Measurements from ENCODE around the gene TMEM108.

TMEM108 gene

DNA sequence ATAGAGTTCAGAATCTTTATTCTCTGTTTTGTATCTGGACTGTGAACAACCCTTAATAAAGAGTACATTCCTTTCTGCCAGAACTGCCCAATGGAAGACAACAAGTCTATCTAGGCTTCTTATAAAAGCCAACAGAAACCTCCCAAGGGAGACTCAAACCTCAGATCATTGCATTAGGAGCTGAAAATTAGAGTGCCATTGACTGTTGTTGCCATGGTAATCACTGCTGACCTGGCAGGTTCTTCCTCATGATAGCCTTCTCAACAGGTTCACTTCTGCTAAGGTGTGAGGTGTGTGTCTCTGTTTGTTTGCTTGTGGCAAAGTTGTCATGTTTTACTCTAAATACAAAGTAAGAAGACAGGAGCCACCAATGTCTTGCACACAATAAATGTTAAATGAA is 79.2 kb downstream of the TMEM108 start:
- no peak for DNase-seq (ENCODE audit: low read depth)

DNA sequence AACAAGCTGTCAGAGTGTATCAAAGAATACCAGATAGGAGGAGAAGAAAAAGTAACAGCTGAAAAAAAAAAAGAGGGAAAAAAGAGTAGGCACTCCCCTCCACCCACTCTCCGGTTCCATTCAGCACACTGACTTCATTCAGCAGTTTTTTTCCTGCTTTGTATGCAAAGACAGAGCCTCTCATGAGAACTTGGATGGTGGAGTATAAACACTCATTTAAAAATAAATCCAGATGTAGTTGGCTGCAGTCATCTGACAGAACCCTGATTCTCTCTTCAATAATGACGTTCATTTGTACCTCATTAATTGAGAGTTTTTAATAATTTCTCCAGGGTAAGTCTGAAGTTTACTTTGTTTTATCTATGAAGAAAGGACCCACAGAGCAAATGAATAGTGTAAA is 81.0 kb downstream of the TMEM108 start:
- DNase-seq (ENCODE audit: low read depth), result no peak

DNA sequence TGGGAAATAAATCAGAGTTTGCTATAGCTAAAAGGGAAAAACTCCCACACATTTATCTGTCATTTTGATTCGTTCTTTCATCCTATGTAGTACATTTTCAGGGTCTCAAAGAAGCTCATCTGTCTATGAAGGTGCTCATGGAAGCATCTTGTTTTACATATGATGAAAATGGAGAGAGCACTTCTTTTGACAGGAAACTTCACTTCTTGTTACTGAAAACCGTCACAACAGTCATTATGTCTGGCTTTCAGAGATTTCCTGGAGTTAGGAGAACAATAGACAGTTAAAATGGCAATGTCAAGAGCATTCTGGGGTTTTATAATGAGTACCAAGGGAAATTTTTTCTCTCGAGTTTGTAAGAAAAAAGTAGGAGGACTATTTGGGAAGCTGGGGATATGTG is 83.3 kb downstream of the TMEM108 start:
- no peak for DNase-seq (ENCODE audit: low read depth)

DNA sequence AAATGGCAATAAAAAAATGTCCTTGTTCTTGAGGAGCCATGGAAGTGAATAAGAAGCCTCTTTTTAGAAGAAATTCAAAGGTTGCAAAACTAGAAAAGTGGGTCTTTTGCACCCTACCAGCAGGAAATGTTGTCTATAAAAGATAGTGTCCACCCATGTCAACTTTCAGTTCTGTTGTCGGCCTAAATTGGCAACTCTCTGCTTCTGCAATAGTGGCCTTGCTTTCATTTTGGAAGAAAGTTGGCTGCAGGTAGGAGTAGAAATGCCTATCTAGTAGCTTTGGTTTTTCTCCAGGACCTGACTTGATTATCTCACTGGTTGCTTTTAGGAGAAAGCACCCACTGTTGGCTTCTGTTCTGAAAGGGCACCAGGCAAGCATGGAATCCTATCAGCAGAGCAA is 85.4 kb downstream of the TMEM108 start:
- no peak for DNase-seq (ENCODE audit: low read depth)

DNA sequence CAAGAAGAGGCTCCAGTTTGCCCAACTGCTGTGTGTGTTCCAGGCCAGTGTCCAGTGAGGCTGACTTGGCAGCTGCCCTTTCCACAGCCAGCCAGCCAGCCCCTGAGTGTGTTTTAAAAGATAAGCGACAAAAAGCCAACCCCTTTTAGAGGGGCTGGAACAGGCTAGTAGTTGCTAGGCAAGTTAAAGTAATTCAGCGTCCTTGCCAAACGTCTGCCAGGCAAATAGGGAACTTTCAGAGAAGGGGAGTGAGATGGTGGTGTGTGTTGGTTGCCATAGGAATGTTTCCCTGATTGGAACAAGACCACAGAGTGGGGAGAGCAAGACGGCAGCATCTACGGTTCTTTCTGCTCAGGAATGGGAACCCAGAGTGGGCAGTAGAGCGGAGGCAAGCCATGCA is 86.3 kb downstream of the TMEM108 start:
- no peak for DNase-seq (ENCODE audit: low read depth)

DNA sequence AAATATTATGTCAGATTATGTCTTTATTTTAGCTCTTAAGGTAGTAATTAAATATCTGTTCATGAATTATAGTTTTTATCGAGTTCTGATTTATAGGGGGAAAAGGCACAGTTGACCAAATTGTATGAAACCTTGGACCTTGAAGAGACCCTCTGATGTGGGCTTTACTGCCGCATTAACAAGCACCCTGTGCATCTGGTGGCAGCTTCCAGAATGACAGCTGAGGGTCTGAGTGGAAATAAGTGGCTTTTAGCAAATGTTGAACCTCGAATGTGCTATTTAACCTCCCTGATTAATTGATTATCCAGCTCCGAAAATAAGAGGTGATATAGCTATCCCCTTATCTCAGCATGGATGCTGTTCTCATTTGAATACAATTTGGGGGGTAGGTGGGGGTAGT is 87.0 kb downstream of the TMEM108 start:
- DNase-seq (ENCODE audit: low read depth), result no peak

DNA sequence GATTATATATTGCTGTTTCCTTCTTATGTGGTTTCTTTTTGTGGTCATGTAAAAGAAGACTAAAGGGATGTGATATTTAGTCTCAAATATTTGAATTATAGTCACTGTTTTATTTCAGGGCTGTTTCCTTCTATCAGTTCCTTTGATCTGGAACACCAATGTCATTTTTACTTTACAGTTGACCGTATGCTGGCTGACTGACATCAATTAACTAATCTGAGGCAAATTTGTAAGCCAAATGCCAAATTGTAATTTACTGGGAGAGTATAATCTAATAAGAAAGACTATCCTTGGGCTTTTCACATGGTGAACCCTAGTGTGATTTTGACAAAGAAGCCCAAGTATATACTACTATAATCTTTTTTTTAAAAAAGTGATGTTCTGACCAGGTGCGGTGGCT is 87.6 kb downstream of the TMEM108 start:
- no peak for DNase-seq (ENCODE audit: low read depth)

DNA sequence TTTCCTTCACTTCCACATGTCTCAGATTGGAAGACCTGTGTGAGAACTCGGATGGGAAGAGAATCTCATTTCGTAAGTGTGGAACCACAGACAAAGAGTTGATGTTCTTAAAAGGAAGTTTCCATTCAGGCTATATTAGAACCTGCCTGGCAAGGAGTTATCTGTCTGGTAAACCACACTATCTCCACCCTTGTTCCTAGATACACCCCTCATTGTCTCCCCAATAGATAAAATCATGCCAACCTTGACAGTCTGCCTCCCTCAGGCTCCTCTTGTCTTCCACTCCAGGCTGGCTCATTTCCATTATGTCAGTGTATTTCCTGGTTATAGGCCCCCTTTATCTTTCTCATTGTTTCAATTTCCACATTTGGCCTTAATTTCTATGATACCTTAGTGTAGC is 89.2 kb downstream of the TMEM108 start:
- DNase-seq (ENCODE audit: low read depth), result no peak

DNA sequence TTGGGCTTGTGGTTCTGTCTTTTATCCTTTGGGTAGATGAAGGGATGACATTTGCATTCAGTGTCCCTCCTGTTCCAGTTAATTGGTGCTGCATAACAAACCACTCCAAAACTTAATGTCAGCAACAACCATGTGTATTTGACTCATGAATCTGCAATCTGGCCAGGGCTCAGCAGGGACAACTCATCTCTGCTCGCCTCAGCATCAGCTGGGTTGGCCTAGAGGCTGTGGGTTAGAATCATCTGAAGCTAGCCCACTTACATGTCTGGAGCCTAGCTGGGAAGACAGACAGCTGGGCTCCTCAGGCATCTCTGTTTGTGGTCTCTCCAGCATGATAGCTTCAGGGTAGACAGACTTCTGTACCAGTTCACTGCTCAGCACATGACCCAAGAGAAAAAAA is 92.0 kb downstream of the TMEM108 start:
- no peak for DNase-seq (ENCODE audit: low read depth)

DNA sequence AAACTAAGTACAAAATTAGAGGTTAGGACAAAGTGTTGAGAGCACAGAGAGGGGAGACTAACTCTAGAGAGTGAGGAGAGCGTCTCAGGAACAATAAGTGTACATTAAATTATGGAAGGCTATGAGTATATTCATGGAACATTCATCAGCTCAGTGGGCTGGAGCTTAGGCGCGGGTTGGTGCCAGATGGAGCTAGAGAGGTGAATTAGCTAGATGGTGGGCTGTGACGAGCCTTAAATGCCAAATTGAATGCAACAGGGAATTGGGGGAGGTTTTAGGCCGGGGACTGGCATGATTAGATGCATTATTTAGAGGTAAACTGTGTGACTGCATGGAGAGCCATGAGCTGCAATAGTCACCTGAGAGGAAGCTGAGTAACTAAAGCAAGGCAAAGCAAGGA is 97.1 kb downstream of the TMEM108 start:
- no peak for DNase-seq (ENCODE audit: low read depth)

DNA sequence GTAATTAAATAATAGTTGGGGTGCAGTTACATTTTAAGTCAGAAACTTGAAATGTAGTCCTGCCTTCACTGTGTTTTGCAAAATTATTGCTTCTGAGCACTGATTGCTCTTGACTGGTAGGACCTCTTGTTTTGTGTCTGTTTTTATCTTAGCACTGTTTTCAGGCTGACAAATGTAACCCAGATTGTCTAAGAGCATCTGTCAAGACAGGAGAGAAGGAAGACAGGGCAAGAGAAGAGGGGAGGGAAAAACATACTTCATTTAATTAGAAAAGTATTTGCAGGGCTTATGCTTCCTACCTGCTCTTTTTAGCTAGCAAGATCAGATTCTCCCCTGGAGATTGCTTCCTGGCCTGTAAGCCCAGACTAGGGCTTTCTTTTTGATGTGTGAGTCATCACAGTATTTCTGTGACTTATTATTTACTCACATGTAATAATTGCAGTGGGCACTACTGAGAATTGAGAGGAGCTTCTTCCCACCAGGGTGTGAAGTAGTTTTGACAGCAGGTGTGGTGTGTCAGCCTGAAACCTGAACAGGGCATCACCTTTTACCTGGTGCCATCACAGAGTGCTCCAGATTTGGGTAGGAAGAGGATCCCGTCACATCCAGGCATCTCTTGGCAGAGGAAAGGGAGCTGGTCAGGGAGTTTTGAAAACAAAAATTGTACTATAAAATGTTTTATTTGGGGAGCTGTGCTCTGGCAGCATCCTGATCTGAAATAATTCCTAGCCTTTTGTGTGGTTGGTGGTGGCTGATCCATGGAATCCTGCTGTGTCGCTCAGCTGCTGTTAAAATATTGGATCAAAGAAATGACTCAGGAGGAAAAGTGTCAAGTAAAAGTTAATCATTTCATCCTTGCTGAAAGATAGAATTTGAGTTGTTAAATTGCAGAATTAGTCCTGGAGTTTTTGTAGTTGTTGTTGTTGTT is 98.2 kb downstream of the TMEM108 start:
- no peak for DNase-seq (ENCODE audit: low read depth)

DNA sequence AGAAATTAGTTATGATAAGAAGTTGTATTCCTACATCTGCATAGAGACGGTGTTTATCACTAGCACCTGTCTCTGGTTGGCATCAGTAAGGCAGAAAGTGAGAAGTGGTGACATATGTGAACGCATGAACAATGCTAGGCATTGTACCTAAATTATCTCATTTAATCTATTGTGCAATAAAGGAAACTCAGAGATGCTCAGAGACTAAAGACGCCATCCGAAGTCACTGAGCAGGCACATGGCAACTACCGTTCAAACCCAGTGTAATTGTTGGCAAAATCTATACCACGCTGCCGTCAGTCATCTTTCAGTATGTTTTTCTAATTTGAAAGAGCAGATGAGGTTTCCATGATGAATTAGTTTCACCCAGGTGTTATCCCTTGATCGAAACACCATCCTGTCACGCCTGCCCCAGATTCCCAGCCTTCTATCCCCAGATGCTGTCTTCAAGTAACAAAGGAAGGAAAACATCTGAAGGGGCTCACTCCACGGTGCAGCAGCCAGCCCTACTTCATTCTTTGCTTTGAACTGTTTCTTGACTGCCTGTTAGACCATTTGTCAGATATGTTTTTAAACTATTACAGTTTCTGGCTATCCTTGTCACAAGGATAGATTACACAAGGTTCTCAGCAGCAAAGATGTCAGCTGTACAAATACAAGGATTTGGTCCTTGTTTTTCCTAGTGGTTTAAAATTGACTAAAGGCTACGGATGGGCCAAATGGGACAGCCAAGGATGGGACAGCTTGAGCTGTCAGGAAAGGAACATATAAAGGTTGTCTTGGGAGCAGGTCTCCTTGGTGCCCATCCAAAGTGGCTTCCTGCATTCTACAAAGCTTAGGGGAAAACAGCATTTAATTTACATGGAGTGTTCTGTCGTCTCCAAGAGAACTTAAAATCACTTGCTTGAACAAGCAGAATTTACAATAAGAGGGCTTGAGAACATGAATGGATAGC is 99.1 kb downstream of the TMEM108 start:
- no peak for DNase-seq (ENCODE audit: low read depth)

DNA sequence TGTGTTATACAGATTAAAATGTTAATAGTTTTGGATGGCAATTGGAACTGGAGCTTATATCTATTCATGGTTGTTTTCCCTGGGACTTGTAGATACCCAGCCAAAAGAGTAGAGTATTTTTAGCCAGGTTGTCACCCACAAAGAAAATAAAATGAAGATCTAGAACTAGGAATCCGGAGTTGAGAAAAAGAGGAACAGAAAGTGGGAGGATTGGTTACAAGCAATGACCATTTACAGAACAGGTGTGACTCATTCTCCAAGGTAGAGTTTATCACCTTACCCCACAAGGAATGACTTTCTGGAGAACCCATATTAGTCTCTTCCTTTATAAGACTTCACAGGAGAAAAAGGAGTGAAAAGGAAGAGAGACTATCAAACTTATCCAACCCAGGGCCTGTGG is 99.8 kb downstream of the TMEM108 start:
- DNase-seq (ENCODE audit: low read depth), result no peak

DNA sequence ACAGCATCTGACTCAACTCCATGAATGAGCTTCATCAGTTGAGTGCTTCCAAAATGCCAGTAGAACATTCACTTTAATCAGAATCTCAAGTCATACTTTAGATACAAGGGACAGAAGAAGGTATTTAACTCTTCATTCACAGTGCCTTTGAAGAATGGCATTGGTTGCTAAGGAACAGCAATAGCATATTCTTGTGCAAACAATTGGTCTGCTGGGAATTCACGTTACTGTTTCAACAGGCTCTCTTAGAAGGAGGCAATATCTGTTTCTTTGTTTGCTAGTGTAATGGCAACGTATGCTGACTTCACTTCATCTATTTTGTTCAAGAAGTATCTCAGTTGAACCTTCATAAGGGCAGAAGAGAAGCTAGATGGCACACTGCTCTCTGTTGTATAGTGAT is 113.9 kb downstream of the TMEM108 start:
- no peak for DNase-seq (ENCODE audit: low read depth)

DNA sequence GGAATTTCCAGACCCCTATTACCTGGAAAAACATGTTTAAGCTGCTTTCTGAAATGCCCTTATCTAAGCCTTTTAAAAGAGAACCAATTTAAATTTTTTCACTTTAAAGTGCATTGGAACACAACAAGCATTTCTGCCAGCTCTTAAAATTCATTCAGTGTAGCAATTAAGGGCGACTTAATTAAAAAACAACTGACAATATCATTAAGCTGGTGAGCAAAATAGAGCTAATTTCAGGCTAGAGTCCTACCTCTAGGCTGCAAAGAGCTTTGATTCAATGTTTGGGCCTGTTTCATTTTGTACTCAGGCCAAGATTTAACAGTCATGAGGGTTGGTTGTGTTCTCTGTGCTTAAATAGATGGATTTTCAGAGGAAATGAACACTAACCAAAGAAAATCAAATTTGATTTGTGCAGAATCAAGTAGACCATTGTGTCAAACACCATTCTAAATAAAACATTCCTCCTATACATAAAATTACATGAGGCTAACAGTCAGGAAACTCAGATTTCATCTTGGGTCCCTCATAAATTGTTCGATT is 114.6 kb downstream of the TMEM108 start:
- no peak for DNase-seq (ENCODE audit: low read depth)

DNA sequence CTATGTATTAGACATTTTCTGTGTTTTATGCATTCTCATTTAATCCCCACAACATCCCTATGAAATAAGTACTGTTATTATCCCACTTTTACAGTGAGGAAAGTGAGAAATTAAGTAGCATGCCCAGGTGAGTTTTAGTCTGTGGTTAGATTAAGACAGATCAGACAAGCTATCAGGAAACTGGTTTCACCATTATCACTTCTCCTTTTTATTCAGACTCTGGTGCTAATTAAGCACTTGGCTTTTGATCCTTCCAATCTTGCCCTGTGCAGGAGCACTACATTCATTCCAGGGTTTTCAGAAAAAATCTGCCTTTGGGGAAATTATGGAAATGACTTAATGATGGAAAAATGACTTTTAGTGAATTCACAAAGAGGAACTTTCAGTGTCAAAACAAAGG is 115.2 kb downstream of the TMEM108 start:
- DNase-seq (ENCODE audit: low read depth), result no peak

DNA sequence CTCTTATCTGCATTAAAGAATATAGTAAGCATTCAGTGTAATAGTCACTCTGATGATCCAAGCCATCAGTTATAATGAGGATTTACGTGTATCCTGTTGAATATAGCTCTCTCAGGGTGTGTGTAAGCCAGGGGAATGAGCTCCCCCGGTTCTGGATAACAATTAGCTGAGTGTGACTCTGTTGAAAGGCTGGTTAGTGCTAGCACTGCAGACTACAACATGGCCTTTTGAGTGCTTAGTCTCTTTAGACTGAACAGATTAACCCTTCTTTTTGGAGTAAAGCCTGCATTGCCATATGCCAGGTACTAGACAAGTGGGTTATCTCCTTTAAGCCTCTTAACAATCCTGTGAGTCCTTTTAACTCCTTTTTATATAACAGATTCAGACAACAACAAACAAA is 119.5 kb downstream of the TMEM108 start:
- no peak for DNase-seq (ENCODE audit: low read depth)

DNA sequence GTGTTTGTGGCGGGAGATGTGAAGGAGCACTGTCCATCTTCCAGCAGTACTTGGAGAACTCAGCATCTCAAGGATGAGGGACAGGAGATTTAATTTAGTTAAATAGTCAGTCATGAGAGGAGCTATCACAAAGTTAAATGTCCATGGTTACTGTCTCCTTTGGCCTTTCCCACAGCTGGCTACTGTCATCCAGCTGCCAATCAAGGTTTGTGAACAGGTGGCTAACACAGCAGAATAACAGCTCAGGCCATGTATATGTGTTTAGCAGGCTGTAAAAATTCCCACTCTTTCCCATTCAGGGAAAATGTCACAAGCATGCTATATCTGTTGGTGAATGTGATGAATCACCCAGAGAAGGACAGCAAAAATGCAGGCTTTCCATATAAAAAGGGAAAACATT is 120.5 kb downstream of the TMEM108 start:
- no peak for DNase-seq (ENCODE audit: low read depth)

DNA sequence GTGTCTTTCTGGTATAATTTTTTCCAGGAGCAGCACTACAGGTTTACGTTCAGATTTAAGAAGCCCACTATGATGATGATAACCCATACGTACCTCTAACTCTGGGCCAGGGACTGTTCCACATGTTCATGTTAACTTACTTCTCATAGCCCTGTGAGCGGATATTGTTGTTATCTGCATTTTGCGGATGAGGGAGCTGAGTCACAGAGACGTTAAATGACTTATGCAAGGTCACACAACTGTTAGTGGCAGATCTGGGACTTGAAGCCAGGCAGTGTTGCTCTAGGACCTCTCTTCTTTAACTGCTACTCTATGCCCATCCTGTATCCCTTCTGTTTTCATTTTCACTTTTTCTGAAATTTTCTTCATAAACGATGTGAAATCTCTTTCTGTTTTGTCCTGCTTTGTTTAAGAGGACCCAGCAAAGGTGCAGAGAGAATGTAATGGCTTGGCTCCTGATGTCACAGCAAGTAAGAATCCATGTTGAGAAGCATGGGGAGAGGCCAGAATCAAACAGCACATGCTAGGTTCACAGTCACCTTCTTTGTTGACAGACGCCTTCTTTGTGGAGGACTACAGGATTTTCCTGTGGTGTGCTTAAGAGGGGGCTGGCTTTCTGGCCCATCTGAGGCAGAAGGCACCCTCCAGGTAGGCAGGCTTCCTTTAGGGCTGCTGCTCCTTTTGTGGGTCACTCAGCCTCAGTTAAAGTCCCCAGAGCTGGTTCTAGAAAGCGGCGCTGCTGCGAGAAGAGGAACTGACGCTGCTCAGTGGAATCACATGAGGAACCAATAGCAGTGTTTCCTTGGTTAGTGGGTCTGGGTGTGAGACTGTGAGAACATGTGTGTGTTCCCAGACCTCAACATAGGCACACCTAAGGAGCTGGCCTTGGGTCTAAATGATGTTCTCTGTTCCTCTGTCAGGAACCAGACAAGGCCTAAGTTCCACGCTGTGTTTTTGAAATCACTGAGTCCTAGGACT is 121.6 kb downstream of the TMEM108 start:
- no peak for DNase-seq (ENCODE audit: low read depth)

DNA sequence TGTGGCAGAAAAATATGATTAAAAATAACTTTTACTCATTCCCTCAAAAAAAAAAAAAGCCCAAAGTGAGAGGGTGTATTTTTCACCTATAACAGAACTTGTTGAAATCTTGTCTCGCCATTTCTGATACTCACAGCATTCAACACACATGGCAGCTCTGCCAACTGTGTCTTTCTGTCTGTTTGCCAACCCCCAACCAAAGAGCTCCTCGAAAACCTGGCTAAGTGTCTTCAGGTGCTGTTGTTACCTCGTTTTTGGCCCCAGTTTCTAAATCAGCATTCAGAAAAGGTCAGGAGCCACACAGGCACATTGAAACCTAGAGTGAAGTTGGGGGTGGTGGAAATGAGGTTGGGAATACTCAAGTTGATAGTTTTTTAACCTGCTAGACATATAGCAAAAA is 123.5 kb downstream of the TMEM108 start:
- DNase-seq (ENCODE audit: low read depth), result no peak

DNA sequence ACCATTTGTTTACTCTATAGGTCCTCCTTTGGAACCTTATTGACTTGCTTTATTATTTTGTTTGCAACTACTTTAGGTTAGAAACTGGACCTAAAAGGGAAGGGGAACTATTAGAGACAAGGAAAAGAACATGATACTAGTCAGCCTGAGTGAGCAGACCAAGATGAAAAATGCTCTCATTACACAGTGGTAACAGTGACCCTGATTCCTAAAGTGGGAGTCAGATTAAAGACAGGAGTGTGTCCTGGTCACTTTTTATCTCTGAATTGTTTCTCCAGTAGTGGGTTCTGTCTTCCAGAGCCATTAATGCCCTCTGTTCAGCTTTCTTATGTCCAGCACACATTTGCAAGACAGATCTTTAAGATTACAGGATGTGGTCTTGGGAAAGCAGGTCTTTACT is 124.1 kb downstream of the TMEM108 start:
- DNase-seq (ENCODE audit: low read depth), result no peak
